ENCODE data around the gene GPC6. TPM values are rescaled to one million over a fixed set of nuclear protein-coding genes. Genes with fewer than 3 reads are reported as not detected.

Gene GPC6
- total and polyA plus RNA-seq, 2 donors (not counting 1 experiment from before 2014, with no cell fraction given) = not detected

DNA sequence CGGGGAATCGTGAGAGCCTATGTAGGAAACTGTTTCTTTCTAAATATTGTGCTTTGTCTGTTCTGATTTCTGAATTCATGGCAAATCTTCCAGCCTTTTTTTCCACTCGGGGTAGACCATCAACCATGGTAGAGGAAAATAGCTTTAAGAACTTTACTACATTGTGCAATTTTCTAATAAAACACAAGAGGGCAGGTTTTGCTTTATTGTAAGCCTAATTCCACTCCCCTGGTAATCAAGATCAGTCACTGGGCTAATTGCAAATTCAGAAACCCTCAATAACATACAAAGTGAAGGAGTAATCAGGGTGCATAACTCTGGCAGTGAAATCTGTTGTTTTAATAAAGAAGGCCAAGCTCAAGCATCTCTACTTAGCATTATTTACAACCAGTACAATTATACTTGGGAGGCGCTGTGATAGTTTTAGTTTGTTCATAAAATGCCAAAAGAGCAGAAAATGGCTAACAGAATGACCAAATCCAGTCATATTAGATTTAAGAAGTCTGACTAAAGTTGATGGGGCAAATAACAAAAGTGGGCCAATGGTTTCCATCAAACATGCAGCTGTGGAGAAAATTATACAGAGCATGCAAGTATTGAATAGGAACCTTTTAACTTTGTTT, 1209.1 kb downstream of the GPC6 start:
- ChIA-PET POLR2A (no interaction called here), CTCF (interaction anchor here (0.7 to 16.6 kb wide), 14 partner anchors 10 to 284 kb away, joined by 3 to 366 read pairs (median 4); partner anchors contain the start of gene DCT)
- no peaks in the 10 kb centered on the region for H3K79me2 ChIP-seq (ENCODE audit: control insufficient read depth, insufficient read depth, low read length)
- no peaks in the 10 kb centered on the region for H3K36me3 ChIP-seq (replicated peaks in 1 of 2; ENCODE audit: control extremely low read depth in 1 of 2, control insufficient read depth in 1 of 2, extremely low read depth in 1 of 2, insufficient read depth in 2 of 2, low read length in 1 of 2)
- no peak for TF ChIP-seq EZH2 (IDR thresholded peaks at IDR 0.05; ENCODE audit: borderline replicate concordance, insufficient read depth, low read depth, low read length, poor library complexity, severe bottlenecking)
- TF ChIP-seq, protein P1, sequence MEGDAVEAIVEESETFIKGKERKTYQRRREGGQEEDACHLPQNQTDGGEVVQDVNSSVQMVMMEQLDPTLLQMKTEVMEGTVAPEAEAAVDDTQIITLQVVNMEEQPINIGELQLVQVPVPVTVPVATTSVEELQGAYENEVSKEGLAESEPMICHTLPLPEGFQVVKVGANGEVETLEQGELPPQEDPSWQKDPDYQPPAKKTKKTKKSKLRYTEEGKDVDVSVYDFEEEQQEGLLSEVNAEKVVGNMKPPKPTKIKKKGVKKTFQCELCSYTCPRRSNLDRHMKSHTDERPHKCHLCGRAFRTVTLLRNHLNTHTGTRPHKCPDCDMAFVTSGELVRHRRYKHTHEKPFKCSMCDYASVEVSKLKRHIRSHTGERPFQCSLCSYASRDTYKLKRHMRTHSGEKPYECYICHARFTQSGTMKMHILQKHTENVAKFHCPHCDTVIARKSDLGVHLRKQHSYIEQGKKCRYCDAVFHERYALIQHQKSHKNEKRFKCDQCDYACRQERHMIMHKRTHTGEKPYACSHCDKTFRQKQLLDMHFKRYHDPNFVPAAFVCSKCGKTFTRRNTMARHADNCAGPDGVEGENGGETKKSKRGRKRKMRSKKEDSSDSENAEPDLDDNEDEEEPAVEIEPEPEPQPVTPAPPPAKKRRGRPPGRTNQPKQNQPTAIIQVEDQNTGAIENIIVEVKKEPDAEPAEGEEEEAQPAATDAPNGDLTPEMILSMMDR (IDR thresholded peaks at IDR 0.05) = peak; percentile 72
- H3K4me1 ChIP-seq (ENCODE audit: control insufficient read depth in 2 of 2, insufficient read depth in 2 of 2, low read length in 2 of 2) = peaks cover 7 to 8% of the 10 kb centered on the region in 2 donors
- H4K20me1 ChIP-seq (ENCODE audit: control insufficient read depth, insufficient read depth, low read length, poor library complexity, severe bottlenecking) = no peaks in the 10 kb centered on the region
- no peak overlapping the region for H3K9ac ChIP-seq (ENCODE audit: low read length)
- no peaks in the 10 kb centered on the region for H3K9me3 Mint-ChIP-seq (ENCODE audit: insufficient read depth)
- peak; percentile 53 for DNase-seq
- H3K27me3 ChIP-seq (replicated peaks in 1 of 4; ENCODE audit: control extremely low read depth in 1 of 4, control insufficient read depth in 3 of 4, insufficient read depth in 4 of 4, low read length in 3 of 4) = no peaks in the 10 kb centered on the region
- no peaks in the 10 kb centered on the region for H3K9me3 ChIP-seq (ENCODE audit: control extremely low read depth in 1 of 3, control insufficient read depth in 2 of 3, insufficient read depth in 1 of 3, low read length in 2 of 3)
- H3K27me3 Mint-ChIP-seq = peaks cover 8% of the 10 kb centered on the region
- no peak overlapping the region for H3K4me2 ChIP-seq (replicated peaks; ENCODE audit: low read depth, low read length, poor library complexity, severe bottlenecking)
- H2AFZ ChIP-seq (ENCODE audit: insufficient read depth, low read depth, low read length, poor library complexity, severe bottlenecking) = no peak overlapping the region
- H3K27ac ChIP-seq (ENCODE audit: low read length in 2 of 2) = no peak overlapping the region
- intact Hi-C loops (cut with micrococcal nuclease) = no loop called here
- no peak overlapping the region for H3K4me3 Mint-ChIP-seq
- no peak overlapping the region for H3K27ac Mint-ChIP-seq
- no CpG with 5 or more reads among the region's 4 CpGs for WGBS (ENCODE audit: insufficient coverage)
- peak; percentile 58 for ATAC-seq (ENCODE audit: low read depth)
- peaks cover 6% of the 10 kb centered on the region for H3K4me1 Mint-ChIP-seq
- no peak overlapping the region for H3K4me3 ChIP-seq (ENCODE audit: control extremely low read depth in 1 of 5, extremely low read depth in 1 of 5, insufficient read depth in 1 of 5, low read depth in 2 of 5, low read length in 4 of 5)

DNA sequence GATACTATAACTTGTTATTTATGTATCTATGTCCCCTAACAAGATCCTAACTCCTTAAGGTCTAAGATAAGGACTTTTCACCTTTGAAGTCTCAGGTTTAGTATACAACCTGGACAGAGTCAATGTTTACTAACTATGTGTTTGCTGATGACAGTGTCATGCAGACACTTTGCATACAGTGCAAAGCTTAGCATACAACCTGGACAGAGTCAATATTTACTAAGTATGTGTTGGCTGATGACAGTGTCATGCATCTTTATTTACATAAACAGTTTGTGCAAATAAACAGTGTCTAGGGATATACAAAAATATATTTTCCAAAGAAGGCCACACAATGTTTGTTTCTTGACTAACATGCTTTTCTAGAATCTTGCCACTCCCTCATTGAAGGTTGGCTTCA, 1218.2 kb downstream of the GPC6 start:
- Histone ChIP-seq H3K27me3 (replicated peaks in 1 of 4; ENCODE audit: control extremely low read depth in 1 of 4, control insufficient read depth in 3 of 4, insufficient read depth in 4 of 4, low read length in 3 of 4) (no peaks in the 10 kb centered on the region), H3K9me3 (ENCODE audit: control extremely low read depth in 1 of 3, control insufficient read depth in 2 of 3, insufficient read depth in 1 of 3, low read length in 2 of 3) (peaks cover 0 to 1% (median 0%) of the 10 kb centered on the region in 3 donors), H3K9ac (ENCODE audit: low read length) (no peak overlapping the region), H3K4me2 (replicated peaks; ENCODE audit: low read depth, low read length, poor library complexity, severe bottlenecking) (no peak overlapping the region), H3K4me3 (ENCODE audit: control extremely low read depth in 1 of 5, extremely low read depth in 1 of 5, insufficient read depth in 1 of 5, low read depth in 2 of 5, low read length in 4 of 5) (no peak overlapping the region), H2AFZ (ENCODE audit: insufficient read depth, low read depth, low read length, poor library complexity, severe bottlenecking) (no peak overlapping the region), H3K4me1 (ENCODE audit: control insufficient read depth in 2 of 2, insufficient read depth in 2 of 2, low read length in 2 of 2) (no peaks in the 10 kb centered on the region), H4K20me1 (ENCODE audit: control insufficient read depth, insufficient read depth, low read length, poor library complexity, severe bottlenecking) (no peaks in the 10 kb centered on the region), H3K27ac (ENCODE audit: low read length in 2 of 2) (no peak overlapping the region), H3K79me2 (ENCODE audit: control insufficient read depth, insufficient read depth, low read length) (no peaks in the 10 kb centered on the region), H3K36me3 (replicated peaks in 1 of 2; ENCODE audit: control extremely low read depth in 1 of 2, control insufficient read depth in 1 of 2, extremely low read depth in 1 of 2, insufficient read depth in 2 of 2, low read length in 1 of 2) (no peaks in the 10 kb centered on the region)
- Mint-ChIP-seq H3K4me3 (no peak overlapping the region), H3K27me3 (peaks cover 22% of the 10 kb centered on the region), H3K9me3 (ENCODE audit: insufficient read depth) (no peaks in the 10 kb centered on the region), H3K4me1 (no peaks in the 10 kb centered on the region), H3K27ac (no peak overlapping the region)
- CTCF ChIA-PET = interaction anchor here (1.1 kb wide), 1 partner anchor 172 kb away, joined by 4 read pairs; no protein-coding TSS in a partner anchor
- no peak for TF ChIP-seq EZH2 (IDR thresholded peaks at IDR 0.05; ENCODE audit: borderline replicate concordance, insufficient read depth, low read depth, low read length, poor library complexity, severe bottlenecking)
- TF ChIP-seq, protein P1 (IDR thresholded peaks at IDR 0.05) = no peak
- POLR2A ChIA-PET = no interaction called here
- DNase-seq (no peak), ATAC-seq (ENCODE audit: low read depth) (no peak)
- intact Hi-C loops (cut with micrococcal nuclease) = no loop called here

All from B cell (primary cell).